SK-N-SH (cell line): Measurements from ENCODE around the gene ZFP64. TPM values are rescaled to one million over a fixed set of nuclear protein-coding genes. Genes with fewer than 3 reads are reported as not detected.

ENCODE experiments used
- CTCF ChIA-PET: fragments of 300-600, 350-600 bp; formaldehyde crosslinking; extraction: SDS; loops from one replicate; lab custom pipeline; 2021; lab: Yijun Ruan, JAX
- POLR2A ChIA-PET: fragments of 350-600 bp; sonication (Branson Sonifier 250); formaldehyde crosslinking; extraction: SDS; loops from one replicate; lab custom pipeline; 2020; ENCODE audit warnings: antibody characterized with exemption, inconsistent platforms; lab: Yijun Ruan, JAX
- DNase-seq: peaks from one replicate; pipeline ENCODE4 v3.0.0; 2012
- H2AFZ ChIP-seq: fragments of 200-600 bp; sonication (generic); 2 replicates; pipeline ENCODE4 v1.8.1; 2016; ENCODE audit warnings: antibody characterized with exemption, mild to moderate bottlenecking, low read depth
- H3F3A ChIP-seq: fragments of 200-600 bp; sonication (generic); replicated peaks from 2 replicates; pipeline ENCODE3; 2016; ENCODE audit warnings: antibody characterized with exemption, mild to moderate bottlenecking; ENCODE audit not compliant: insufficient read depth
- H3K27ac ChIP-seq, 2 experiments: fragments of 200-500 bp in 1 of 2; fragments of 200-600 bp in 1 of 2; sonication (Bioruptor generic) in 1 of 2; sonication (generic), shearing (Covaris generic) in 1 of 2; 2 replicates each; pipeline versions ENCODE4 v1.5.1 to v1.6.1; 2014 to 2016; ENCODE audit warnings: low read depth in 2 of 2, inconsistent platforms in 1 of 2, low read length in 1 of 2, mild to moderate bottlenecking in 1 of 2, mixed read lengths in 1 of 2
- H3K27me3 ChIP-seq: fragments of 200-600 bp; sonication (generic), shearing (Covaris generic); 2 replicates; pipeline ENCODE4 v1.6.1; 2016; ENCODE audit warnings: mixed run types; ENCODE audit not compliant: insufficient read depth
- H3K36me3 ChIP-seq, 2 experiments: fragments of 200-500 bp in 1 of 2; fragments of 200-600 bp in 1 of 2; sonication (Bioruptor generic) in 1 of 2; sonication (generic) in 1 of 2; replicated peaks in 1 of 2; 2 replicates each; pipeline versions ENCODE3 to v1.5.1; 2014 to 2016; ENCODE audit warnings: low read length in 1 of 2, mild to moderate bottlenecking in 1 of 2; ENCODE audit not compliant: insufficient read depth in 2 of 2, control insufficient read depth in 1 of 2
- H3K4me1 ChIP-seq, 2 experiments: fragments of 200-500 bp in 1 of 2; fragments of 200-600 bp in 1 of 2; sonication (Bioruptor generic) in 1 of 2; sonication (generic), shearing (Covaris generic) in 1 of 2; 2 replicates each; pipeline versions ENCODE4 v1.5.1 to v1.6.1; 2014 to 2016; ENCODE audit warnings: low read depth in 1 of 2, low read length in 1 of 2, mixed run types in 1 of 2; ENCODE audit not compliant: insufficient read depth in 2 of 2, control insufficient read depth in 1 of 2
- H3K4me2 ChIP-seq: fragments of 200-600 bp; sonication (generic), shearing (Covaris generic); 2 replicates; pipeline ENCODE4 v1.6.1; 2017; ENCODE audit warnings: mixed run types
- H3K4me3 ChIP-seq, 2 experiments: fragments of 200-500 bp in 1 of 2; fragments of 200-600 bp in 1 of 2; sonication (Bioruptor generic) in 1 of 2; sonication (generic), shearing (Covaris generic) in 1 of 2; 2 replicates each; pipeline versions ENCODE4 v1.5.1 to v1.8.1; 2014 to 2016; ENCODE audit warnings: low read depth in 2 of 2, inconsistent platforms in 1 of 2, low read length in 1 of 2, mild to moderate bottlenecking in 1 of 2, mixed read lengths in 1 of 2, moderate library complexity in 1 of 2
- H3K79me2 ChIP-seq: fragments of 200-600 bp; sonication (generic); 2 replicates; pipeline ENCODE4 v1.8.1; 2017; ENCODE audit warnings: mild to moderate bottlenecking; ENCODE audit not compliant: insufficient read depth
- H3K9ac ChIP-seq: fragments of 200-600 bp; sonication (generic); 2 replicates; pipeline ENCODE4 v1.6.1; 2017; ENCODE audit warnings: mixed run types
- H3K9me2 ChIP-seq: fragments of 200-600 bp; sonication (generic); 2 replicates; pipeline ENCODE4 v1.6.1; 2017; ENCODE audit warnings: mixed run types
- H3K9me3 ChIP-seq: fragments of 200-600 bp; sonication (generic); 2 replicates; pipeline ENCODE4 v1.6.1; 2017; ENCODE audit warnings: mixed run types, mild to moderate bottlenecking, moderate library complexity
- H4K20me1 ChIP-seq: fragments of 200-600 bp; sonication (generic); 2 replicates; pipeline ENCODE4 v1.6.1; 2017; ENCODE audit warnings: mild to moderate bottlenecking, mixed run types; ENCODE audit not compliant: insufficient read depth
- ELF1 ChIP-seq: IDR thresholded peaks from 2 replicates; pipeline ENCODE4 v1.4.0; 2012
- EP300 ChIP-seq, 2 experiments: IDR thresholded peaks; 2 replicates each; pipeline versions ENCODE4 v1.4.0 to v1.6.1; 2012; ENCODE audit warnings: borderline replicate concordance in 1 of 2, low read depth in 1 of 2, low read length in 1 of 2
- EZH2phosphoT487 ChIP-seq: fragments of 200-600 bp; sonication (generic); IDR thresholded peaks from 2 replicates; pipeline ENCODE4 v1.6.1; 2017; ENCODE audit warnings: low read depth, mixed run types, mild to moderate bottlenecking, antibody characterized with exemption, moderate library complexity, borderline replicate concordance
- FOXM1 ChIP-seq: IDR thresholded peaks from 2 replicates; pipeline ENCODE4 v1.4.0; 2012; ENCODE audit warnings: low read depth, mild to moderate bottlenecking
- JUND ChIP-seq: IDR thresholded peaks from 2 replicates; pipeline ENCODE4 v1.4.0; 2012
- MEF2A ChIP-seq: IDR thresholded peaks from 2 replicates; pipeline ENCODE4 v1.4.0; 2012; ENCODE audit warnings: low read depth, borderline replicate concordance
- MXI1 ChIP-seq: IDR thresholded peaks from 2 replicates; pipeline ENCODE4 v1.6.1; 2012; ENCODE audit warnings: mild to moderate bottlenecking, low read depth, low read length, improper control_type of control experiment
- NRF1 ChIP-seq: IDR thresholded peaks from 2 replicates; pipeline ENCODE4 v1.6.1; 2012; ENCODE audit warnings: low read depth, mild to moderate bottlenecking, low read length
- RAD21 ChIP-seq: IDR thresholded peaks from 2 replicates; pipeline ENCODE4 v1.6.1; 2012; ENCODE audit warnings: mild to moderate bottlenecking, low read length
- RCOR1 ChIP-seq: fragments of 150-350 bp; IDR thresholded peaks from 2 replicates; pipeline ENCODE4 v1.6.1; 2017; ENCODE audit warnings: antibody characterized with exemption, low read length
- RFX5 ChIP-seq: IDR thresholded peaks from 2 replicates; pipeline ENCODE4 v1.6.1; 2012; ENCODE audit warnings: mild to moderate bottlenecking, improper control_type of control experiment, low read length
- TCF12 ChIP-seq: IDR thresholded peaks from 2 replicates; pipeline ENCODE4 v1.4.0; 2012
- USF2 ChIP-seq: fragments of 150-350 bp; IDR thresholded peaks from 2 replicates; pipeline ENCODE4 v1.6.1; 2017; ENCODE audit warnings: antibody characterized with exemption, low read length, low read depth, borderline replicate concordance
- YY1 ChIP-seq: IDR thresholded peaks from 2 replicates; pipeline ENCODE4 v1.4.0; 2012; ENCODE audit warnings: low read depth, mild to moderate bottlenecking
- WGBS: methylation state at CpG from one replicate; pipeline ENCODE4 v1.1.6; 2017; ENCODE audit warnings: low lambda C conversion rate; 5-methylcytosine and 5-hydroxymethylcytosine counted together
- polyA plus RNA-seq, 3 experiments: library from polyadenylated mRNA; depleted of rRNA; stranded (reverse); fragments of >200 nt; gene quantifications; 2 replicates each; pipeline ENCODE4 v1.2.3, GENCODE V29; 2012
- TF ChIP-seq, protein P1 (sequence below): IDR thresholded peaks from 2 replicates; pipeline ENCODE4 v1.4.0; 2012; ENCODE audit warnings: low read depth, borderline replicate concordance
- TF ChIP-seq, protein P2 (sequence below): IDR thresholded peaks from 2 replicates; pipeline ENCODE4; 2012

Gene ZFP64
- polyA plus RNA-seq, 1 of the 3 experiments (the other 2 are of a cell fraction): 12.8 TPM

DNA sequence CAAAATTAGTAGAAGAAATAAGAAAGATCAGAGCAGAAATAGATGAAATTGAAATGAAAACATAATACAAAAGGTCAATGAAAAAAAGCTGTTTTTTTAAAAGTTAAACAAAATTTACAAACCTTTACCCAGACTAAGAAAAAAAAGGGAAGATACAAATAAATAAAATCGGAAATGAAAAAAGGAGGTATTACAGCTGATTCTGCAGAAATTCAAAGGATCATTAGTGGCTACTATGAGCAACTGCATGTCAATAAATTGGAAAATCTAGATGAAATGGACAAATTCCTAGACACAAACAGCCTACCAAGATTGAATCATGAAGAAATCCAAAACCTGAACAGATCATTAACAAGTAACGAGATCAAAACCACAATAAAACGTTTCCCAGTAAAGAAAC lies 59.2 kb downstream of the ZFP64 start:
- ChIA-PET POLR2A (no interaction called here), CTCF (interaction anchor here (0.7 kb wide), 1 partner anchor 60 kb away, joined by 3 read pairs; the partner anchor contains the start of gene ZFP64)
- WGBS: 80% methylated on average over 3 of the region's 3 CpGs
- no peaks in the 10 kb centered on the region for H3K9me2 ChIP-seq
- TF ChIP-seq ELF1 (no peak), RAD21 (no peak), MEF2A (no peak), TCF12 (no peak), RFX5 (no peak), EZH2phosphoT487 (no peak)
- TF ChIP-seq, protein P1, sequence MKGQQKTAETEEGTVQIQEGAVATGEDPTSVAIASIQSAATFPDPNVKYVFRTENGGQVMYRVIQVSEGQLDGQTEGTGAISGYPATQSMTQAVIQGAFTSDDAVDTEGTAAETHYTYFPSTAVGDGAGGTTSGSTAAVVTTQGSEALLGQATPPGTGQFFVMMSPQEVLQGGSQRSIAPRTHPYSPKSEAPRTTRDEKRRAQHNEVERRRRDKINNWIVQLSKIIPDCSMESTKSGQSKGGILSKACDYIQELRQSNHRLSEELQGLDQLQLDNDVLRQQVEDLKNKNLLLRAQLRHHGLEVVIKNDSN: no peak
- H3K4me1 ChIP-seq: no peaks in the 10 kb centered on the region
- no peaks in the 10 kb centered on the region for H3F3A ChIP-seq
- DNase-seq: no peak
- H4K20me1 ChIP-seq: no peaks in the 10 kb centered on the region
- H3K4me3 ChIP-seq: no peak overlapping the region
- H3K9ac ChIP-seq: no peak overlapping the region
- H3K36me3 ChIP-seq: no peaks in the 10 kb centered on the region
- no peaks in the 10 kb centered on the region for H3K79me2 ChIP-seq
- H3K9me3 ChIP-seq: no peaks in the 10 kb centered on the region
- H3K27ac ChIP-seq: no peak overlapping the region
- H3K27me3 ChIP-seq: no peaks in the 10 kb centered on the region
- no peak overlapping the region for H2AFZ ChIP-seq
- no peak overlapping the region for H3K4me2 ChIP-seq

DNA sequence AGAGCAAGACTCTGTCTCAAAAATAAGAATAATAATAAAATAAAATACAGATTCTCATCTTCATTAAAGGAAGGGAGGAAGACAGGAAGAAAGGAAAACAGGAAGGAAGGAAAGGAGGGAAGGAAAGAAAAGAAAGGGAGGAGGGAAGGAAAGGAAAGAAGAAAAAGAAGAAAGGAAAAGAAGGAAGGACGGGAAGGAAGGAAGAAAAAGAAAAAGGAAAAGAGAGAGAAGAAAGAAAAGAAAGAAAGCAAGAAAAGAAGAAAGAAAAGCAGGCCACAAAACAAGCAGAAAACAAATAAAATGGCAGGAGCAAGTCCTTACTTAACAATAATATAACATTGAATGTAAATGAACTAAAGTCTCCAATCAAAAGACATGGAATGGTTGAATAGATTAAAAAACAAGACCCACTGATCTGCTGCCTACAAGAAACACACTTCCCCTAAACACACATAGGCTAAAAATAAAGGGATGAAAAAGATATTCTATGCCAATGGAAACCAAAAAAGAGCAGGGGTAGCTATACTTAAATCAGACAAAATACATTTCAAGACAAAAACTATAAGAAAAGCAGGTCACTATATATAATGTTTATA lies 60.4 kb downstream of the ZFP64 start:
- ChIA-PET POLR2A (no interaction called here), CTCF (no interaction called here)
- Histone ChIP-seq H3F3A (no peaks in the 10 kb centered on the region), H3K79me2 (no peaks in the 10 kb centered on the region), H3K27me3 (no peaks in the 10 kb centered on the region), H3K4me2 (no peak overlapping the region), H3K9me2 (no peaks in the 10 kb centered on the region), H3K9me3 (no peaks in the 10 kb centered on the region), H3K27ac (no peak overlapping the region), H3K9ac (no peak overlapping the region), H2AFZ (no peak overlapping the region), H4K20me1 (no peaks in the 10 kb centered on the region), H3K4me3 (no peak overlapping the region), H3K36me3 (no peaks in the 10 kb centered on the region), H3K4me1 (no peaks in the 10 kb centered on the region)
- DNase-seq: no peak
- no peak for TF ChIP-seq YY1
- TF ChIP-seq RFX5: no peak
- TF ChIP-seq FOXM1: no peak
- TF ChIP-seq EP300 (IDR thresholded peaks at IDR 0.05; ENCODE audit: borderline replicate concordance in 1 of 2, low read depth in 1 of 2, low read length in 1 of 2): no peak
- TF ChIP-seq JUND: no peak
- TF ChIP-seq, protein P2, sequence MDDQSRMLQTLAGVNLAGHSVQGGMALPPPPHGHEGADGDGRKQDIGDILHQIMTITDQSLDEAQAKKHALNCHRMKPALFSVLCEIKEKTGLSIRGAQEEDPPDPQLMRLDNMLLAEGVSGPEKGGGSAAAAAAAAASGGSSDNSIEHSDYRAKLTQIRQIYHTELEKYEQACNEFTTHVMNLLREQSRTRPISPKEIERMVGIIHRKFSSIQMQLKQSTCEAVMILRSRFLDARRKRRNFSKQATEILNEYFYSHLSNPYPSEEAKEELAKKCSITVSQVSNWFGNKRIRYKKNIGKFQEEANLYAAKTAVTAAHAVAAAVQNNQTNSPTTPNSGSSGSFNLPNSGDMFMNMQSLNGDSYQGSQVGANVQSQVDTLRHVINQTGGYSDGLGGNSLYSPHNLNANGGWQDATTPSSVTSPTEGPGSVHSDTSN: no peak
- no peak for TF ChIP-seq NRF1
- no peak for TF ChIP-seq MXI1
- no peak for TF ChIP-seq USF2
- no peak for TF ChIP-seq RAD21
- no peak for TF ChIP-seq EZH2phosphoT487
- TF ChIP-seq RCOR1: no peak
- WGBS: 52% methylated on average over 1 of the region's 1 CpG
